Measurements from ENCODE around the gene SERPINB13. TPM values are rescaled to one million over a fixed set of nuclear protein-coding genes. Genes with fewer than 3 reads are reported as not detected.

The SERPINB13 gene
- total RNA-seq, 1 donor from 2014 or later = not detected

GRCh38 chr18:63564021-63564420, 23.1 kb upstream of the SERPINB13 start:
- H3K27me3 ChIP-seq (ENCODE audit: control insufficient read depth, insufficient read depth, low read length) = no peaks in the 10 kb centered on the region
- no peak for DNase-seq (ENCODE audit: low read depth)
- no peaks in the 10 kb centered on the region for H3K36me3 ChIP-seq (ENCODE audit: control insufficient read depth, insufficient read depth, low read length)
- no peak for TF ChIP-seq CTCF (IDR thresholded peaks at IDR 0.05; ENCODE audit: insufficient read depth, low read length, poor library complexity, severe bottlenecking)
- H3K4me3 ChIP-seq (ENCODE audit: low read depth, low read length) = no peak overlapping the region

GRCh38 chr18:63564561-63564960, 22.6 kb upstream of the SERPINB13 start:
- no peak for TF ChIP-seq CTCF (IDR thresholded peaks at IDR 0.05; ENCODE audit: insufficient read depth, low read length, poor library complexity, severe bottlenecking)
- Histone ChIP-seq H3K27me3 (ENCODE audit: control insufficient read depth, insufficient read depth, low read length) (no peaks in the 10 kb centered on the region), H3K4me3 (ENCODE audit: low read depth, low read length) (no peak overlapping the region), H3K36me3 (ENCODE audit: control insufficient read depth, insufficient read depth, low read length) (no peaks in the 10 kb centered on the region)
- DNase-seq (ENCODE audit: low read depth) = no peak

- no peak for TF ChIP-seq CTCF (IDR thresholded peaks at IDR 0.05; ENCODE audit: insufficient read depth, low read length, poor library complexity, severe bottlenecking)
- no peaks in the 10 kb centered on the region for H3K36me3 ChIP-seq (ENCODE audit: control insufficient read depth, insufficient read depth, low read length)
- H3K4me3 ChIP-seq (ENCODE audit: low read depth, low read length) = no peak overlapping the region
- DNase-seq (ENCODE audit: low read depth) = no peak
- H3K27me3 ChIP-seq (ENCODE audit: control insufficient read depth, insufficient read depth, low read length) = no peaks in the 10 kb centered on the region
Measured at GRCh38 chr18:63567276-63567675, 19.9 kb upstream of the SERPINB13 start.

GRCh38 chr18:63567825-63568224, 19.3 kb upstream of the SERPINB13 start:
- no peak for DNase-seq (ENCODE audit: low read depth)
- no peaks in the 10 kb centered on the region for H3K27me3 ChIP-seq (ENCODE audit: control insufficient read depth, insufficient read depth, low read length)
- no peak overlapping the region for H3K4me3 ChIP-seq (ENCODE audit: low read depth, low read length)
- no peaks in the 10 kb centered on the region for H3K36me3 ChIP-seq (ENCODE audit: control insufficient read depth, insufficient read depth, low read length)
- TF ChIP-seq CTCF (IDR thresholded peaks at IDR 0.05; ENCODE audit: insufficient read depth, low read length, poor library complexity, severe bottlenecking) = no peak

- no peak for TF ChIP-seq CTCF (IDR thresholded peaks at IDR 0.05; ENCODE audit: insufficient read depth, low read length, poor library complexity, severe bottlenecking)
- H3K36me3 ChIP-seq (ENCODE audit: control insufficient read depth, insufficient read depth, low read length) = no peaks in the 10 kb centered on the region
- DNase-seq (ENCODE audit: low read depth) = no peak
- no peak overlapping the region for H3K4me3 ChIP-seq (ENCODE audit: low read depth, low read length)
- no peaks in the 10 kb centered on the region for H3K27me3 ChIP-seq (ENCODE audit: control insufficient read depth, insufficient read depth, low read length)
Measured at GRCh38 chr18:63570721-63571120, 16.4 kb upstream of the SERPINB13 start.

GRCh38 chr18:63575681-63576080, 11.5 kb upstream of the SERPINB13 start:
- DNase-seq (ENCODE audit: low read depth) = no peak
- Histone ChIP-seq H3K36me3 (ENCODE audit: control insufficient read depth, insufficient read depth, low read length) (no peaks in the 10 kb centered on the region), H3K27me3 (ENCODE audit: control insufficient read depth, insufficient read depth, low read length) (no peaks in the 10 kb centered on the region), H3K4me3 (ENCODE audit: low read depth, low read length) (no peak overlapping the region)
- TF ChIP-seq CTCF (IDR thresholded peaks at IDR 0.05; ENCODE audit: insufficient read depth, low read length, poor library complexity, severe bottlenecking) = no peak
